ENCODE results near the gene ZBTB38.

DNA sequence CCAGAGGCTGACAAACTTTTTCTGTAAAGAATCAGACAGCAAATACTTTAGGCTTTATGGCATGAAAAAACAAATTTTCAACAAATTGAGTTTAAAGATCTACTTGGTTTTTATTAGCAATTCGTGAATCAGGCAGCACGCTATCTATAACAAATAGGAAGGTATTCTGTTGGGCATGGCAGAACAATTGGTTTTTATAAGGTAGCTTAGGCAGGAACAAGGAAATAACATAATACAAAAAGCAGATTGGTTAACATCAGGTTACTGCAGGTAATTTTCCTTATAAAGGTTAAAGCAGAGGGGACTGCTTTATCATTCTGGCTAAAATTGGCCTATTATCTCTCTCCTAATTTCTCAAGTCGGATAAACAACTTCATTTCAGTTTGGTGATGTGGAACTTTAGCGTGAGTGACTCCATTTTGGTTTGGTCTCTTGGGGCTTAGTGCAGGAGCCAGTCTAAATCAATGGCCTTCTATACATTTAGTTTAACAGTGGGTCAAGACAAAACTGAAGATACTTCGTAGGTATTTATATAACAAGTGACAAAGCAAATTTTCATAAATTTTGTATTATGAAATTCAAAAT lies 26.8 kb downstream of the ZBTB38 start:
- TF ChIP-seq MXI1 (conservative IDR thresholded peaks at IDR 0.05; ENCODE audit: poor library complexity, severe bottlenecking) (no peak), RAD21 (conservative IDR thresholded peaks at IDR 0.05) (no peak), EZH2 (IDR thresholded peaks at IDR 0.05; ENCODE audit: borderline replicate concordance, insufficient read depth, low read length, poor library complexity, severe bottlenecking) (no peak), SMC3 (conservative IDR thresholded peaks at IDR 0.05; ENCODE audit: poor library complexity) (no peak), POLR2AphosphoS5 (IDR thresholded peaks at IDR 0.05) (no peak), EP300 (conservative IDR thresholded peaks at IDR 0.05; ENCODE audit: poor library complexity, severe bottlenecking) (no peak), TAF1 (IDR thresholded peaks at IDR 0.05; ENCODE audit: low read depth) (no peak)
- TF ChIP-seq, protein P1, sequence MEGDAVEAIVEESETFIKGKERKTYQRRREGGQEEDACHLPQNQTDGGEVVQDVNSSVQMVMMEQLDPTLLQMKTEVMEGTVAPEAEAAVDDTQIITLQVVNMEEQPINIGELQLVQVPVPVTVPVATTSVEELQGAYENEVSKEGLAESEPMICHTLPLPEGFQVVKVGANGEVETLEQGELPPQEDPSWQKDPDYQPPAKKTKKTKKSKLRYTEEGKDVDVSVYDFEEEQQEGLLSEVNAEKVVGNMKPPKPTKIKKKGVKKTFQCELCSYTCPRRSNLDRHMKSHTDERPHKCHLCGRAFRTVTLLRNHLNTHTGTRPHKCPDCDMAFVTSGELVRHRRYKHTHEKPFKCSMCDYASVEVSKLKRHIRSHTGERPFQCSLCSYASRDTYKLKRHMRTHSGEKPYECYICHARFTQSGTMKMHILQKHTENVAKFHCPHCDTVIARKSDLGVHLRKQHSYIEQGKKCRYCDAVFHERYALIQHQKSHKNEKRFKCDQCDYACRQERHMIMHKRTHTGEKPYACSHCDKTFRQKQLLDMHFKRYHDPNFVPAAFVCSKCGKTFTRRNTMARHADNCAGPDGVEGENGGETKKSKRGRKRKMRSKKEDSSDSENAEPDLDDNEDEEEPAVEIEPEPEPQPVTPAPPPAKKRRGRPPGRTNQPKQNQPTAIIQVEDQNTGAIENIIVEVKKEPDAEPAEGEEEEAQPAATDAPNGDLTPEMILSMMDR (IDR thresholded peaks at IDR 0.05; ENCODE audit: poor library complexity, severe bottlenecking) = no peak
- TF ChIP-seq, protein P2, sequence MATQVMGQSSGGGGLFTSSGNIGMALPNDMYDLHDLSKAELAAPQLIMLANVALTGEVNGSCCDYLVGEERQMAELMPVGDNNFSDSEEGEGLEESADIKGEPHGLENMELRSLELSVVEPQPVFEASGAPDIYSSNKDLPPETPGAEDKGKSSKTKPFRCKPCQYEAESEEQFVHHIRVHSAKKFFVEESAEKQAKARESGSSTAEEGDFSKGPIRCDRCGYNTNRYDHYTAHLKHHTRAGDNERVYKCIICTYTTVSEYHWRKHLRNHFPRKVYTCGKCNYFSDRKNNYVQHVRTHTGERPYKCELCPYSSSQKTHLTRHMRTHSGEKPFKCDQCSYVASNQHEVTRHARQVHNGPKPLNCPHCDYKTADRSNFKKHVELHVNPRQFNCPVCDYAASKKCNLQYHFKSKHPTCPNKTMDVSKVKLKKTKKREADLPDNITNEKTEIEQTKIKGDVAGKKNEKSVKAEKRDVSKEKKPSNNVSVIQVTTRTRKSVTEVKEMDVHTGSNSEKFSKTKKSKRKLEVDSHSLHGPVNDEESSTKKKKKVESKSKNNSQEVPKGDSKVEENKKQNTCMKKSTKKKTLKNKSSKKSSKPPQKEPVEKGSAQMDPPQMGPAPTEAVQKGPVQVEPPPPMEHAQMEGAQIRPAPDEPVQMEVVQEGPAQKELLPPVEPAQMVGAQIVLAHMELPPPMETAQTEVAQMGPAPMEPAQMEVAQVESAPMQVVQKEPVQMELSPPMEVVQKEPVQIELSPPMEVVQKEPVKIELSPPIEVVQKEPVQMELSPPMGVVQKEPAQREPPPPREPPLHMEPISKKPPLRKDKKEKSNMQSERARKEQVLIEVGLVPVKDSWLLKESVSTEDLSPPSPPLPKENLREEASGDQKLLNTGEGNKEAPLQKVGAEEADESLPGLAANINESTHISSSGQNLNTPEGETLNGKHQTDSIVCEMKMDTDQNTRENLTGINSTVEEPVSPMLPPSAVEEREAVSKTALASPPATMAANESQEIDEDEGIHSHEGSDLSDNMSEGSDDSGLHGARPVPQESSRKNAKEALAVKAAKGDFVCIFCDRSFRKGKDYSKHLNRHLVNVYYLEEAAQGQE (IDR thresholded peaks at IDR 0.05; ENCODE audit: borderline replicate concordance) = no peak

All from neural cell (in vitro differentiated cells).